ENCODE measurements around the gene CDCA7.
"Not testable (repeated sequence)": the region's sequence is repeated elsewhere in the genome, so short reads cannot be mapped to it uniquely, and the experiment has no call there.

Gene CDCA7

GRCh38 chr2:173354582-173355131 lies at the start of gene CDCA7:
Gene CDCA7, plus strand, starts transcription at chr2:173354872. Its CDS starts 92 bp downstream, at chr2:173354964.
- TF ChIP-seq, protein P1, sequence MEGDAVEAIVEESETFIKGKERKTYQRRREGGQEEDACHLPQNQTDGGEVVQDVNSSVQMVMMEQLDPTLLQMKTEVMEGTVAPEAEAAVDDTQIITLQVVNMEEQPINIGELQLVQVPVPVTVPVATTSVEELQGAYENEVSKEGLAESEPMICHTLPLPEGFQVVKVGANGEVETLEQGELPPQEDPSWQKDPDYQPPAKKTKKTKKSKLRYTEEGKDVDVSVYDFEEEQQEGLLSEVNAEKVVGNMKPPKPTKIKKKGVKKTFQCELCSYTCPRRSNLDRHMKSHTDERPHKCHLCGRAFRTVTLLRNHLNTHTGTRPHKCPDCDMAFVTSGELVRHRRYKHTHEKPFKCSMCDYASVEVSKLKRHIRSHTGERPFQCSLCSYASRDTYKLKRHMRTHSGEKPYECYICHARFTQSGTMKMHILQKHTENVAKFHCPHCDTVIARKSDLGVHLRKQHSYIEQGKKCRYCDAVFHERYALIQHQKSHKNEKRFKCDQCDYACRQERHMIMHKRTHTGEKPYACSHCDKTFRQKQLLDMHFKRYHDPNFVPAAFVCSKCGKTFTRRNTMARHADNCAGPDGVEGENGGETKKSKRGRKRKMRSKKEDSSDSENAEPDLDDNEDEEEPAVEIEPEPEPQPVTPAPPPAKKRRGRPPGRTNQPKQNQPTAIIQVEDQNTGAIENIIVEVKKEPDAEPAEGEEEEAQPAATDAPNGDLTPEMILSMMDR (conservative IDR thresholded peaks at IDR 0.05; ENCODE audit: low read depth, low read length) = no peak
- DNase-seq (ENCODE audit: low read depth) = peak; percentile 59
- H3K4me3 ChIP-seq (ENCODE audit: low read depth, low read length) = peak within 1 kb of the TSS; percentile 81

GRCh38 chr2:173305303-173305702 lies 49.4 kb upstream of the CDCA7 start:
- no peak for DNase-seq (ENCODE audit: low read depth)
- H3K4me3 ChIP-seq (ENCODE audit: low read depth, low read length) = no peak overlapping the region
- TF ChIP-seq, protein P1 (conservative IDR thresholded peaks at IDR 0.05; ENCODE audit: low read depth, low read length) = no peak

DNA sequence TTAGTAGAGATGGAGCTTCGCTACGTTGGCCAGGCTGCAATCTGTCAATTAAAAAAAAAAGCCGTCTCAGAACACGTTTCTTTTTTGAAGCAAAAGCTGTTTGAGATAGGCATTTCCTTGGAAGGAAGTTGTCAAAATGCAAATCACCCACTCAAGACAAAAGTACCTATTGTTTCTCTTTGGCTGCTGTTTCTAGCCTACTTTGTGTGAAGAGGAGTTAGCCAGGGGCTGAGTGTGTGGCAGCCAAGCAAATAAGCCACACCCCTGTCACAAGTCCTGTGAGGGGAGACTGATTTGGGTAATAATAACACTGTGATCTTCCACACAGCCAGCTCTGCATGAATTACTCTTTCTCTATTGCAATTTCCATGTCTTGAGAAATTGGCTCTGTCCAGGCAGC lies 47.4 kb upstream of the CDCA7 start:
- no peak overlapping the region for H3K4me3 ChIP-seq (ENCODE audit: low read depth, low read length)
- DNase-seq (ENCODE audit: low read depth) = no peak
- TF ChIP-seq, protein P1 (conservative IDR thresholded peaks at IDR 0.05; ENCODE audit: low read depth, low read length) = no peak

DNA sequence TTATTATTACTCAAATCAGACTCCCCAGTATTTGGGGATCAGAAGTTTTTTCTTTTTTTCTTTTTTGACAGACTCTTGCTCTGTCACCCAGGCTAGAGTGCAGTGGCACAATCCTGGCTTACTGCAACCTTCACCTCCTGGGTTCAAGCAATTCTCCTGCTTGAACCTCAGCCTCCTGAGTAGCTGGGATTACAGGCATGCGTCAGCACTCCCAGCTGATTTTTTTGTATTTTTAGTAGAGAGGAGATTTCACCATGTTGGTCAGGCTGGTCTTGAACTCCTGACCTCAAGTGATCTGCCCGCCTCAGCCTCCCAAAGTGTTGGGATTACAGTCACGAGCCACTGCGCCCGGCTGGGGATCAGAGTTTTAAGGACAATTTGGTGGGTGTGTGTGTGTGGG lies 45.3 kb upstream of the CDCA7 start:
- not testable (repeated sequence) for DNase-seq (ENCODE audit: low read depth); H3K4me3 ChIP-seq (ENCODE audit: low read depth, low read length)

DNA sequence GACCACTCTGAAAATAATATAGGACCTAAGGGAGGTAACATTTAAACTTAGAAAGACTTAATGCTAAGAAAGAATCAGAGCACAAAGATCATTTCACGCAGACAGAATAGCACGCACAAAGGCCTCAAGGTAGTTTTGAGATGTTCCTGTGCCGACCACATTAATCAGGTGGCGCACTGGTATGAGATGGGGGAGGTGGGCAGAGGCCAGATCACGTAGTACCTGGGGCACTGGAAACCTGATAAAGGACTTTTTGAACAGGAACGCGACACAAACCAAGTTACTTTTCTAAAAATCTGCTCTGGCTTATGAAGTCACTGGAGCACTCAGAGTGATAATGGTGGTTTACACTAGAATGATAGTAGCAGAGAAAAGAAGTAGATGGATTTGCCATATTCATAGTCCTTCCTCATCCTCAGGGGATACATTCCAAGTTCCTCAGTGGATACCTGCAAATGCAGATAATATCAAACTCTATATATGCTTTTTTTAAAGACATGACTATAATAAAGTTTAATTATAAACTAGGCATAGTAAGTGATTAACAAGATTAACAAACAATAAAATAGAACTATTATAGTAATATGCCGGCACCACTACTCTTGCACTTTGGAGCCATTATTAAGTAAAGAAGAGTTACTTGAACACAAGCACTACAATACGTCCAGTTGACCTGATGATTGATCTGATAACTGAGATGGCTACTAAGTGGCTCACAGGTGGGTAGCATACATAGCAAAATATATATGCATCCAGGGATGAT lies 42.6 kb upstream of the CDCA7 start:
- no peak for DNase-seq (ENCODE audit: low read depth)
- H3K4me3 ChIP-seq (ENCODE audit: low read depth, low read length) = no peak overlapping the region
- TF ChIP-seq, protein P1 (conservative IDR thresholded peaks at IDR 0.05; ENCODE audit: low read depth, low read length) = no peak

DNA sequence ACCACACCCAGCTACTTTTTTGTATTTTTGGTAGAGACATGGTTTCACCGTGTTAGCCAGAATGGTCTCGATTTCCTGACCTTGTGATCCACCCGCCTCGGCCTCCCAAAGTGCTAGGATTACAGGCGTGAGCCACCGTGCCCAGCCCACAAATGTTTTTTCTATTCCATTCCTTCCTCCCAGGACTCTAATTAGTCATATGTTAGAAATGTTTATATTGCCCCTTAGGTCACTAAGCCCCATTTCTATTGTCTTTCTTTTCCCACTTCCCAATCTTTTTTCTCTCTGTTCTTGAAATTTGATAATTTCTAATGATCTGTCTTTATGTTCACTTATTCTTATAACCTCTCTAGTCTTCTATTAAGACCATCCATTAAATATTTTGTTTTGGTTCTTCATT lies 31.3 kb upstream of the CDCA7 start:
- no peak overlapping the region for H3K4me3 ChIP-seq (ENCODE audit: low read depth, low read length)
- TF ChIP-seq, protein P1 (conservative IDR thresholded peaks at IDR 0.05; ENCODE audit: low read depth, low read length) = no peak
- peak; percentile 4 for DNase-seq (ENCODE audit: low read depth)

- TF ChIP-seq, protein P1 (conservative IDR thresholded peaks at IDR 0.05; ENCODE audit: low read depth, low read length) = no peak
- no peak for DNase-seq (ENCODE audit: low read depth)
- no peak overlapping the region for H3K4me3 ChIP-seq (ENCODE audit: low read depth, low read length)
Observed at GRCh38 chr2:173326806-173327205, 27.9 kb upstream of the CDCA7 start.

Data from choroid plexus epithelial cell (primary cell).